Measurements from ENCODE around the gene MYO16. TPM values are rescaled to one million over a fixed set of nuclear protein-coding genes. Genes with fewer than 3 reads are reported as not detected.
A peak's percentile ranks its signal among the peaks of the same experiment; 100 is the strongest.

MYO16 gene
- polyA plus RNA-seq, 2 of the 4 experiments (the other 2 are of a cell fraction), result 0.03 to 0.06 TPM

DNA sequence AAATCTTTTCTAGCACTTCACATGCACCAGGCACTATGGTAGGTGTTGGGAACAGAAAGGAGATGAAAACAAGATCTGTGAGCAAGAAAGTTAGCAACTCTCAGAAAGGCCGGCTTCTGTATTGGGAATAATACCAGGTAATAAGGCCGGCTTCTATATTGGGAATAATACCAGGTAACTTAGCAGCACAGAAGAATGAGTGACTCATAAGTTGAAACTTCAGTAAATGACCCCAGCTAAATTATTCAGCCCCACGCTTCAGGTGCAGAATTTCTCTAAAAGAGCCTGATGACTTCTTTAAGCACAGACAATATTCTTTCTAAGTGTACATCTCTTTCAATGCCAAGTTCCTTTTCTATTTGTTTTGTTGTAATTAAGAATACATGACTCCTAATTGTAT lies 151.3 kb downstream of the MYO16 start:
- ChIA-PET POLR2A (no interaction called here), CTCF (no interaction called here)
- H3K4me1 ChIP-seq, result peaks cover 19% of the 10 kb centered on the region
- no peak for FAIRE-seq
- no peak overlapping the region for H3K4me2 ChIP-seq
- no peak overlapping the region for H3K27ac ChIP-seq
- TF ChIP-seq CBX2 (IDR thresholded peaks at IDR 0.05; ENCODE audit: borderline replicate concordance, low read depth) (no peak), CEBPB (IDR thresholded peaks at IDR 0.05) (no peak), FOXS1 (CRISPR knock-in tag; IDR thresholded peaks at IDR 0.05) (no peak), ZC3H11A (IDR thresholded peaks at IDR 0.05) (no peak), USF2 (IDR thresholded peaks at IDR 0.05) (no peak), RCOR1 (IDR thresholded peaks at IDR 0.05; ENCODE audit: low read depth, low read length) (no peak), NFE2L2 (conservative IDR thresholded peaks at IDR 0.05; ENCODE audit: low read length) (no peak), EHF (CRISPR knock-in tag; IDR thresholded peaks at IDR 0.05) (no peak), RARB (CRISPR knock-in tag; IDR thresholded peaks at IDR 0.05) (no peak), NPAS2 (CRISPR knock-in tag; IDR thresholded peaks at IDR 0.05; ENCODE audit: borderline replicate concordance) (no peak)
- TF ChIP-seq, protein P1, sequence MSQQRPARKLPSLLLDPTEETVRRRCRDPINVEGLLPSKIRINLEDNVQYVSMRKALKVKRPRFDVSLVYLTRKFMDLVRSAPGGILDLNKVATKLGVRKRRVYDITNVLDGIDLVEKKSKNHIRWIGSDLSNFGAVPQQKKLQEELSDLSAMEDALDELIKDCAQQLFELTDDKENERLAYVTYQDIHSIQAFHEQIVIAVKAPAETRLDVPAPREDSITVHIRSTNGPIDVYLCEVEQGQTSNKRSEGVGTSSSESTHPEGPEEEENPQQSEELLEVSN (IDR thresholded peaks at IDR 0.05; ENCODE audit: borderline replicate concordance, low read depth), result no peak
- TF ChIP-seq, protein P2, sequence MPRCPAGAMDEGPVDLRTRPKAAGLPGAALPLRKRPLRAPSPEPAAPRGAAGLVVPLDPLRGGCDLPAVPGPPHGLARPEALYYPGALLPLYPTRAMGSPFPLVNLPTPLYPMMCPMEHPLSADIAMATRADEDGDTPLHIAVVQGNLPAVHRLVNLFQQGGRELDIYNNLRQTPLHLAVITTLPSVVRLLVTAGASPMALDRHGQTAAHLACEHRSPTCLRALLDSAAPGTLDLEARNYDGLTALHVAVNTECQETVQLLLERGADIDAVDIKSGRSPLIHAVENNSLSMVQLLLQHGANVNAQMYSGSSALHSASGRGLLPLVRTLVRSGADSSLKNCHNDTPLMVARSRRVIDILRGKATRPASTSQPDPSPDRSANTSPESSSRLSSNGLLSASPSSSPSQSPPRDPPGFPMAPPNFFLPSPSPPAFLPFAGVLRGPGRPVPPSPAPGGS (IDR thresholded peaks at IDR 0.05), result no peak
- TF ChIP-seq, protein P3, sequence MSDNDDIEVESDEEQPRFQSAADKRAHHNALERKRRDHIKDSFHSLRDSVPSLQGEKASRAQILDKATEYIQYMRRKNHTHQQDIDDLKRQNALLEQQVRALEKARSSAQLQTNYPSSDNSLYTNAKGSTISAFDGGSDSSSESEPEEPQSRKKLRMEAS (IDR thresholded peaks at IDR 0.05), result no peak
- DNase-seq (ENCODE audit: low read depth in 1 of 2, low spot score in 1 of 2), result no peak
- no peaks in the 10 kb centered on the region; the same call in 2 of the 3 replicates for H3K9me3 ChIP-seq
- H3K4me3 ChIP-seq, result no peak overlapping the region
- ATAC-seq, result no peak
- WGBS (ENCODE audit: missing lambda C conversion rate), result 59% methylated on average over 3 of the region's 3 CpGs

- no peaks in the 10 kb centered on the region; the same call in 2 of the 3 replicates for H3K9me3 ChIP-seq
- H3K4me1 ChIP-seq, result peaks cover 19% of the 10 kb centered on the region
- FAIRE-seq (no peak), DNase-seq (ENCODE audit: low read depth in 1 of 2, low spot score in 1 of 2) (no peak), ATAC-seq (no peak)
- 82% methylated on average over 4 of the region's 4 CpGs for WGBS (ENCODE audit: missing lambda C conversion rate)
- no peak overlapping the region for H3K4me3 ChIP-seq
- ChIA-PET CTCF (no interaction called here), POLR2A (no interaction called here)
- H3K27ac ChIP-seq, result peak overlapping the region in 1 of 2 experiments; percentile 50; a peak in 2 of 6 replicates
- H3K4me2 ChIP-seq, result no peak overlapping the region
- TF ChIP-seq KDM1A (IDR thresholded peaks at IDR 0.05; ENCODE audit: low read depth), result no peak
- no peak for TF ChIP-seq NR3C1 (IDR thresholded peaks at IDR 0.05)
- TF ChIP-seq FOSB (CRISPR knock-in tag; IDR thresholded peaks at IDR 0.05), result no peak
- no peak for TF ChIP-seq USF2 (IDR thresholded peaks at IDR 0.05)
- no peak for TF ChIP-seq CBX8 (IDR thresholded peaks at IDR 0.05)
- no peak for TF ChIP-seq RCOR1 (IDR thresholded peaks at IDR 0.05; ENCODE audit: low read depth, low read length)
- no peak for TF ChIP-seq RNF2 (IDR thresholded peaks at IDR 0.05; ENCODE audit: borderline replicate concordance, low read depth)
- no peak for TF ChIP-seq MAZ (IDR thresholded peaks at IDR 0.05; ENCODE audit: borderline replicate concordance, low read depth, low read length)
- TF ChIP-seq EHF (CRISPR knock-in tag; IDR thresholded peaks at IDR 0.05), result no peak
- no peak for TF ChIP-seq CEBPB (IDR thresholded peaks at IDR 0.05)
- no peak for TF ChIP-seq ZC3H11A (IDR thresholded peaks at IDR 0.05)
- TF ChIP-seq EHMT2 (IDR thresholded peaks at IDR 0.05; ENCODE audit: low read depth), result no peak
- no peak for TF ChIP-seq HEYL (CRISPR knock-in tag; IDR thresholded peaks at IDR 0.05)
- TF ChIP-seq ATOH8 (CRISPR knock-in tag; IDR thresholded peaks at IDR 0.05; ENCODE audit: low read depth), result no peak
- TF ChIP-seq HMGXB4 (CRISPR knock-in tag; IDR thresholded peaks at IDR 0.05; ENCODE audit: borderline replicate concordance), result no peak
- TF ChIP-seq, protein P4, sequence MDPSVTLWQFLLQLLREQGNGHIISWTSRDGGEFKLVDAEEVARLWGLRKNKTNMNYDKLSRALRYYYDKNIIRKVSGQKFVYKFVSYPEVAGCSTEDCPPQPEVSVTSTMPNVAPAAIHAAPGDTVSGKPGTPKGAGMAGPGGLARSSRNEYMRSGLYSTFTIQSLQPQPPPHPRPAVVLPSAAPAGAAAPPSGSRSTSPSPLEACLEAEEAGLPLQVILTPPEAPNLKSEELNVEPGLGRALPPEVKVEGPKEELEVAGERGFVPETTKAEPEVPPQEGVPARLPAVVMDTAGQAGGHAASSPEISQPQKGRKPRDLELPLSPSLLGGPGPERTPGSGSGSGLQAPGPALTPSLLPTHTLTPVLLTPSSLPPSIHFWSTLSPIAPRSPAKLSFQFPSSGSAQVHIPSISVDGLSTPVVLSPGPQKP (IDR thresholded peaks at IDR 0.05; ENCODE audit: low read depth, low read length), result no peak
- no peak for TF ChIP-seq ESRRA (IDR thresholded peaks at IDR 0.05; ENCODE audit: borderline replicate concordance, low read length)
- TF ChIP-seq, protein P5, sequence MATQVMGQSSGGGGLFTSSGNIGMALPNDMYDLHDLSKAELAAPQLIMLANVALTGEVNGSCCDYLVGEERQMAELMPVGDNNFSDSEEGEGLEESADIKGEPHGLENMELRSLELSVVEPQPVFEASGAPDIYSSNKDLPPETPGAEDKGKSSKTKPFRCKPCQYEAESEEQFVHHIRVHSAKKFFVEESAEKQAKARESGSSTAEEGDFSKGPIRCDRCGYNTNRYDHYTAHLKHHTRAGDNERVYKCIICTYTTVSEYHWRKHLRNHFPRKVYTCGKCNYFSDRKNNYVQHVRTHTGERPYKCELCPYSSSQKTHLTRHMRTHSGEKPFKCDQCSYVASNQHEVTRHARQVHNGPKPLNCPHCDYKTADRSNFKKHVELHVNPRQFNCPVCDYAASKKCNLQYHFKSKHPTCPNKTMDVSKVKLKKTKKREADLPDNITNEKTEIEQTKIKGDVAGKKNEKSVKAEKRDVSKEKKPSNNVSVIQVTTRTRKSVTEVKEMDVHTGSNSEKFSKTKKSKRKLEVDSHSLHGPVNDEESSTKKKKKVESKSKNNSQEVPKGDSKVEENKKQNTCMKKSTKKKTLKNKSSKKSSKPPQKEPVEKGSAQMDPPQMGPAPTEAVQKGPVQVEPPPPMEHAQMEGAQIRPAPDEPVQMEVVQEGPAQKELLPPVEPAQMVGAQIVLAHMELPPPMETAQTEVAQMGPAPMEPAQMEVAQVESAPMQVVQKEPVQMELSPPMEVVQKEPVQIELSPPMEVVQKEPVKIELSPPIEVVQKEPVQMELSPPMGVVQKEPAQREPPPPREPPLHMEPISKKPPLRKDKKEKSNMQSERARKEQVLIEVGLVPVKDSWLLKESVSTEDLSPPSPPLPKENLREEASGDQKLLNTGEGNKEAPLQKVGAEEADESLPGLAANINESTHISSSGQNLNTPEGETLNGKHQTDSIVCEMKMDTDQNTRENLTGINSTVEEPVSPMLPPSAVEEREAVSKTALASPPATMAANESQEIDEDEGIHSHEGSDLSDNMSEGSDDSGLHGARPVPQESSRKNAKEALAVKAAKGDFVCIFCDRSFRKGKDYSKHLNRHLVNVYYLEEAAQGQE (IDR thresholded peaks at IDR 0.05), result no peak
Observed at GRCh38 chr13:108781312-108781711, 151.9 kb downstream of the MYO16 start.
